Measurements from ENCODE around the gene KLRG1. TPM values are rescaled to one million over a fixed set of nuclear protein-coding genes. Genes with fewer than 3 reads are reported as not detected.

The KLRG1 gene
- total and polyA plus RNA-seq, 9 of the 15 experiments (the other 6 are each of a cell fraction or from before 2014, with no cell fraction given): 1.4 to 7.2 (median 2.1) TPM

DNA sequence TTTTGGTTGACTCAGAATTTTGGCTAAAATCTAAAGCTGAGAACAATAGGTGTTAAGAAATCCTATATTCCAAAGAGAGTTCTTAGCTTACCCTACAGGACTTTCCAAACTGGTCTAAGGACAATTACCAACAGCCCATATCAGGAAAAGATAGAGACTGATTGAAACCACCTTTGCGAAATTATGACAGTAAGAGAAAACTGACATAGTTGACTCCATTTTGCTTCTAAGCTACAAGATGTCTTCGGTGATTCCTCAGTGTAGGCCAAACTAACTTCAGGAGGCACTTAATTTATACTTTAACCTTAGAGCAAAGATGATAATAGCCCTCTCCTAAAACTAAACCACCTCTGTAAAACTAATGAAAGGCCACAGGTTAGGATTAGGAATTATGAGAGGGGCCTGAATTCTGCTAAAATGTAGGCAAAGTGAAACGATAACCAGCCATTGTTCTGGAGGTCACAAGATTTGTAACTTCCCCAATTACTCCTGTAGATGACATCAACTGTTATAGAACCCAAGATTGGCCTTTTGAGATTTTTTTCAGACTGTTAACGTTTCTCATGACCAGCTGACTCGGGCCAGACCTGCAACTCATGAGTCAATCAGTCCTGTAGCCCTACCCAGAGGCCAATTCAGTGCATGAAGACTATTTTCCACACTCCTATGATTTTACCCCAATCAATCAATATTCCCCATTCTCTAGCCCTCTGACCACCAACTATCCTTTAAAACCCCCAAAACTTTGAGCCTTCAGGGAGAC lies 43.0 kb downstream of the KLRG1 start (continued):
- TF ChIP-seq, protein P1, sequence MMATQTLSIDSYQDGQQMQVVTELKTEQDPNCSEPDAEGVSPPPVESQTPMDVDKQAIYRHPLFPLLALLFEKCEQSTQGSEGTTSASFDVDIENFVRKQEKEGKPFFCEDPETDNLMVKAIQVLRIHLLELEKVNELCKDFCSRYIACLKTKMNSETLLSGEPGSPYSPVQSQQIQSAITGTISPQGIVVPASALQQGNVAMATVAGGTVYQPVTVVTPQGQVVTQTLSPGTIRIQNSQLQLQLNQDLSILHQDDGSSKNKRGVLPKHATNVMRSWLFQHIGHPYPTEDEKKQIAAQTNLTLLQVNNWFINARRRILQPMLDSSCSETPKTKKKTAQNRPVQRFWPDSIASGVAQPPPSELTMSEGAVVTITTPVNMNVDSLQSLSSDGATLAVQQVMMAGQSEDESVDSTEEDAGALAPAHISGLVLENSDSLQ (IDR thresholded peaks at IDR 0.05): peak; percentile 37
- TF ChIP-seq NFE2 (IDR thresholded peaks at IDR 0.05; ENCODE audit: low read depth) (no peak), STAT5A (IDR thresholded peaks at IDR 0.05; ENCODE audit: borderline replicate concordance, low read length) (no peak), NFIX (CRISPR knock-in tag; IDR thresholded peaks at IDR 0.05; ENCODE audit: low read depth) (no peak), ZNF644 (tag; IDR thresholded peaks at IDR 0.05; ENCODE audit: low read depth) (peak; percentile 88; the same call in 1 of the 2 replicates), SOX6 (IDR thresholded peaks at IDR 0.05) (peak; percentile 15; the same call in 1 of the 2 replicates), DDX20 (tag; IDR thresholded peaks at IDR 0.05; ENCODE audit: low read depth) (peak; percentile 92), KAT8 (IDR thresholded peaks at IDR 0.05; ENCODE audit: low read depth) (no peak), LEF1 (IDR thresholded peaks at IDR 0.05) (no peak), ZFP30 (CRISPR knock-in tag; IDR thresholded peaks at IDR 0.05; ENCODE audit: borderline replicate concordance) (no peak), ZC3H11A (IDR thresholded peaks at IDR 0.05; ENCODE audit: low read depth, low read length) (no peak), ETV1 (tag; conservative IDR thresholded peaks at IDR 0.05; ENCODE audit: low read depth) (no peak), SMAD3 (CRISPR knock-in tag; conservative IDR thresholded peaks at IDR 0.05) (peak; percentile 71; the same call in 1 of the 2 replicates), NR2C1 (IDR thresholded peaks at IDR 0.05) (no peak), NR2C1 (tag; IDR thresholded peaks at IDR 0.05) (peak; percentile 69), ZNF140 (CRISPR knock-in tag; IDR thresholded peaks at IDR 0.05) (no peak)
- TF ChIP-seq, protein P2, sequence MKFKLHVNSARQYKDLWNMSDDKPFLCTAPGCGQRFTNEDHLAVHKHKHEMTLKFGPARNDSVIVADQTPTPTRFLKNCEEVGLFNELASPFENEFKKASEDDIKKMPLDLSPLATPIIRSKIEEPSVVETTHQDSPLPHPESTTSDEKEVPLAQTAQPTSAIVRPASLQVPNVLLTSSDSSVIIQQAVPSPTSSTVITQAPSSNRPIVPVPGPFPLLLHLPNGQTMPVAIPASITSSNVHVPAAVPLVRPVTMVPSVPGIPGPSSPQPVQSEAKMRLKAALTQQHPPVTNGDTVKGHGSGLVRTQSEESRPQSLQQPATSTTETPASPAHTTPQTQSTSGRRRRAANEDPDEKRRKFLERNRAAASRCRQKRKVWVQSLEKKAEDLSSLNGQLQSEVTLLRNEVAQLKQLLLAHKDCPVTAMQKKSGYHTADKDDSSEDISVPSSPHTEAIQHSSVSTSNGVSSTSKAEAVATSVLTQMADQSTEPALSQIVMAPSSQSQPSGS (CRISPR knock-in tag; IDR thresholded peaks at IDR 0.05): no peak
- TF ChIP-seq, protein P3, sequence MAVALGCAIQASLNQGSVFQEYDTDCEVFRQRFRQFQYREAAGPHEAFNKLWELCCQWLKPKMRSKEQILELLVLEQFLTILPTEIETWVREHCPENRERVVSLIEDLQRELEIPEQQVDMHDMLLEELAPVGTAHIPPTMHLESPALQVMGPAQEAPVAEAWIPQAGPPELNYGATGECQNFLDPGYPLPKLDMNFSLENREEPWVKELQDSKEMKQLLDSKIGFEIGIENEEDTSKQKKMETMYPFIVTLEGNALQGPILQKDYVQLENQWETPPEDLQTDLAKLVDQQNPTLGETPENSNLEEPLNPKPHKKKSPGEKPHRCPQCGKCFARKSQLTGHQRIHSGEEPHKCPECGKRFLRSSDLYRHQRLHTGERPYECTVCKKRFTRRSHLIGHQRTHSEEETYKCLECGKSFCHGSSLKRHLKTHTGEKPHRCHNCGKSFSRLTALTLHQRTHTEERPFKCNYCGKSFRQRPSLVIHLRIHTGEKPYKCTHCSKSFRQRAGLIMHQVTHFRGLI (CRISPR knock-in tag; IDR thresholded peaks at IDR 0.05): peak; percentile 90
- TF ChIP-seq, protein P4, sequence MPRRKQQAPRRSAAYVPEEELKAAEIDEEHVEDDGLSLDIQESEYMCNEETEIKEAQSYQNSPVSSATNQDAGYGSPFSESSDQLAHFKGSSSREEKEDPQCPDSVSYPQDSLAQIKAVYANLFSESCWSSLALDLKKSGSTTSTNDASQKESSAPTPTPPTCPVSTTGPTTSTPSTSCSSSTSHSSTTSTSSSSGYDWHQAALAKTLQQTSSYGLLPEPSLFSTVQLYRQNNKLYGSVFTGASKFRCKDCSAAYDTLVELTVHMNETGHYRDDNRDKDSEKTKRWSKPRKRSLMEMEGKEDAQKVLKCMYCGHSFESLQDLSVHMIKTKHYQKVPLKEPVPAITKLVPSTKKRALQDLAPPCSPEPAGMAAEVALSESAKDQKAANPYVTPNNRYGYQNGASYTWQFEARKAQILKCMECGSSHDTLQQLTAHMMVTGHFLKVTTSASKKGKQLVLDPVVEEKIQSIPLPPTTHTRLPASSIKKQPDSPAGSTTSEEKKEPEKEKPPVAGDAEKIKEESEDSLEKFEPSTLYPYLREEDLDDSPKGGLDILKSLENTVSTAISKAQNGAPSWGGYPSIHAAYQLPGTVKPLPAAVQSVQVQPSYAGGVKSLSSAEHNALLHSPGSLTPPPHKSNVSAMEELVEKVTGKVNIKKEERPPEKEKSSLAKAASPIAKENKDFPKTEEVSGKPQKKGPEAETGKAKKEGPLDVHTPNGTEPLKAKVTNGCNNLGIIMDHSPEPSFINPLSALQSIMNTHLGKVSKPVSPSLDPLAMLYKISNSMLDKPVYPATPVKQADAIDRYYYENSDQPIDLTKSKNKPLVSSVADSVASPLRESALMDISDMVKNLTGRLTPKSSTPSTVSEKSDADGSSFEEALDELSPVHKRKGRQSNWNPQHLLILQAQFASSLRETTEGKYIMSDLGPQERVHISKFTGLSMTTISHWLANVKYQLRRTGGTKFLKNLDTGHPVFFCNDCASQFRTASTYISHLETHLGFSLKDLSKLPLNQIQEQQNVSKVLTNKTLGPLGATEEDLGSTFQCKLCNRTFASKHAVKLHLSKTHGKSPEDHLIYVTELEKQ (CRISPR knock-in tag; IDR thresholded peaks at IDR 0.05): peak; percentile 56; the same call in 1 of the 2 replicates
- TF ChIP-seq, protein P5, sequence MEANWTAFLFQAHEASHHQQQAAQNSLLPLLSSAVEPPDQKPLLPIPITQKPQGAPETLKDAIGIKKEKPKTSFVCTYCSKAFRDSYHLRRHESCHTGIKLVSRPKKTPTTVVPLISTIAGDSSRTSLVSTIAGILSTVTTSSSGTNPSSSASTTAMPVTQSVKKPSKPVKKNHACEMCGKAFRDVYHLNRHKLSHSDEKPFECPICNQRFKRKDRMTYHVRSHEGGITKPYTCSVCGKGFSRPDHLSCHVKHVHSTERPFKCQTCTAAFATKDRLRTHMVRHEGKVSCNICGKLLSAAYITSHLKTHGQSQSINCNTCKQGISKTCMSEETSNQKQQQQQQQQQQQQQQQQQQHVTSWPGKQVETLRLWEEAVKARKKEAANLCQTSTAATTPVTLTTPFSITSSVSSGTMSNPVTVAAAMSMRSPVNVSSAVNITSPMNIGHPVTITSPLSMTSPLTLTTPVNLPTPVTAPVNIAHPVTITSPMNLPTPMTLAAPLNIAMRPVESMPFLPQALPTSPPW (CRISPR knock-in tag; IDR thresholded peaks at IDR 0.05): no peak

All from K562 (cell line).